Muscle of leg (tissue), 11 donors: Measurements from ENCODE around the gene ODF2. TPM values are rescaled to one million over a fixed set of nuclear protein-coding genes. Genes with fewer than 3 reads are reported as not detected.
A peak's percentile ranks its signal among the peaks of the same experiment; 100 is the strongest.

Source experiments
- DNase-seq: peaks from one replicate; pipeline ENCODE4 v3.0.0; 2013
- H3K27ac ChIP-seq: one replicate; pipeline ENCODE4 v1.5.1; 2013; ENCODE audit warnings: mild to moderate bottlenecking, low read length, control low read depth
- H3K27me3 ChIP-seq: one replicate; pipeline ENCODE4 v1.6.1; 2013; ENCODE audit warnings: low read length; ENCODE audit not compliant: control insufficient read depth, insufficient read depth
- H3K36me3 ChIP-seq: one replicate; pipeline ENCODE4 v1.6.1; 2013; ENCODE audit warnings: low read length; ENCODE audit not compliant: control insufficient read depth, insufficient read depth
- H3K4me1 ChIP-seq: one replicate; pipeline ENCODE4 v1.6.1; 2013; ENCODE audit warnings: low read length; ENCODE audit not compliant: control insufficient read depth, insufficient read depth
- H3K4me3 ChIP-seq: one replicate; pipeline ENCODE4 v1.5.1; 2013; ENCODE audit warnings: low read length, control low read depth
- H3K9me3 ChIP-seq: replicated peaks from 2 replicates; pipeline ENCODE4 v1.6.1; 2013; ENCODE audit warnings: low read depth, low read length; ENCODE audit not compliant: control insufficient read depth
- WGBS: methylation state at CpG from one replicate; pipeline ENCODE4 v1.1.5; 2013; ENCODE audit warnings: missing lambda C conversion rate; ENCODE audit not compliant: insufficient coverage; 5-methylcytosine and 5-hydroxymethylcytosine counted together
- polyA plus RNA-seq, 8 donors: library from polyadenylated mRNA; unstranded; fragments of 120-200 nt; gene quantifications; one replicate each; pipeline versions ENCODE4 v1.2.1 to v1.2.3, GENCODE V29; 2013; ENCODE audit warnings: inconsistent platforms in 1 of 8, low replicate concordance in 1 of 8; ENCODE audit not compliant: insufficient read length in 8 of 8, insufficient read depth in 1 of 8
- total RNA-seq: library from RNA; stranded (reverse); fragments of 120-200 nt; gene quantifications from one replicate; pipeline ENCODE4 v1.2.4, GENCODE V29; 2013

Gene ODF2
- total and polyA plus RNA-seq, 9 donors: 23.5 to 41.8 (median 26.8) TPM

DNA sequence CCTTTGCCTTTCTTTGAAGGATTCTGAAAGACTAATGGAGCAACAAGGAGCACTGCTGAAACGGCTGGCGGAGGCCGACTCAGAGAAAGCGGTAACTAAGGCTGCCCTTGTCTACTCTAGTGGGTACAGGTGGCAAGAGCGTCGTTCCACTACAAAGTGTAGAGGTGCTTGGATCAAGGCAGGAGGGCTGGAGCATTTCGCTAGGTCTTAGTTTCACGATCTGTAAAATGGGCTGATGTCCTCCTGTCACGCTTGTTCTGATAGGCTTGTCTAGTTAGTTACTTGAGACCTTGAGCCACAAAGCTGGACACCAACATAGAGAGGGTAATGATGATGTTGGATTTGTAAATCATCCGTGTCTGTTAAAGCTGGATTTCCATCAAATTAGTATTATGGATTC, 25.8 kb downstream of the ODF2 start:
- WGBS: 100% methylated on average over 8 of the region's 10 CpGs
- Histone ChIP-seq H3K27me3 (no peaks in the 10 kb centered on the region), H3K4me3 (no peak overlapping the region), H3K36me3 (peaks cover 67% of the 10 kb centered on the region), H3K4me1 (no peaks in the 10 kb centered on the region), H3K9me3 (no peaks in the 10 kb centered on the region), H3K27ac (no peak overlapping the region)
- DNase-seq: no peak

DNA sequence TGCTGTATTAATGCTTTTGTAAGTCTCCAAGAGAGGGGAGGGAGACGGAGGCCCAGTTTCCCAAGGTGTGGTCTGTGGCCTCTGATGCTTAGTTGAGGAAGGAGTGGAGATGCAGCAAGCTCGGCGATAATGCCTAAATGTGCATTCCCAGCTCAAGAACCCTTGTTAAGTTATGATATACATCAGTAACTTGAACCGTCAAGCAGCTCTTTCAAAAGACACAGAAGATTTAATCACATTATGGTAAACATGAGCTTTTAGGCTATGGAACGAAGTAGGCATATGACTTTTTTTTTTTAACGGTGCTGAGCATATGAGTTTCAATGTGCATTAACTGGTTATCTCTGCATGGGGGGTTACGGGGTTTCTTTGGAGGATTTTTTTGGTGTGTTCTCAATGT, 26.4 kb downstream of the ODF2 start:
- WGBS: no CpG with 5 or more reads among the region's 7 CpGs

DNA sequence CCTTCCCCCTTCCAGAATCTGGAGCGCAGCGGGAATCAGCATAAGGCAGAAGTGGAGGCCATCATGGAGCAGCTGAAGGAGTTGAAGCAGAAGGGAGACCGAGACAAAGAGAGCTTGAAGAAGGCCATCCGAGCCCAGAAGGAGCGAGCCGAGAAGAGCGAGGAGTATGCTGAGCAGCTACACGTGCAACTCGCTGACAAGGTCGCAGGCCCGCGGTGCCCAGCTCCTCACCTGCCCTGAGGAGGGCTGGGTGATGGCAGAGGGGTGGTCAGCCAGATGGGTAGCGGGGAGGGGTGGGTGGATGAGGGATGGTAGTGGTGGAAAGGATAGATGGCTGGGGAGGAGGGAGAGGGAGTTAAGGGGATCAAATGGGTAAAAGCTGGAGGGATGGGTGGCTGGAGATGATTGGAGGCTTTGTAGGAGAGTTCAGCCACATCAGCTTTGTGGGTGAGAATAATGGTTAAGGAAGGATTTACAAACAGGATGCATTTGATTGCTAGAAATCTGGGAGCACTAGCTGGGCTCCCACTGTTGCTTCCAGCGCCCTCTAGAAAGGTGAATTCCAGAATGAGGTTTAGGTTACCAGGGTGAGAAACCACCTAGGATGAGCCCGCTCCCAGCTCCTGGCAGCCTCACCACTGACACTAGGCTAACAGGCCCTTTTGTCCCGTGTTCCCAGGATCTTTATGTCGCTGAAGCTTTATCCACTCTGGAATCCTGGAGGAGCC, 29.0 kb downstream of the ODF2 start:
- no peak for DNase-seq
- Histone ChIP-seq H3K36me3 (peaks cover 77% of the 10 kb centered on the region), H3K4me3 (no peak overlapping the region), H3K9me3 (no peaks in the 10 kb centered on the region), H3K4me1 (no peaks in the 10 kb centered on the region), H3K27ac (no peak overlapping the region), H3K27me3 (no peaks in the 10 kb centered on the region)
- 95% methylated on average over 17 of the region's 17 CpGs for WGBS

More for the DNA sequence above, 26.4 kb downstream of the ODF2 start:
- H3K36me3 ChIP-seq: peaks cover 73% of the 10 kb centered on the region
- H3K4me3 ChIP-seq: no peak overlapping the region
- no peaks in the 10 kb centered on the region for H3K4me1 ChIP-seq
- no peak overlapping the region for H3K27ac ChIP-seq
- no peaks in the 10 kb centered on the region for H3K9me3 ChIP-seq
- no peaks in the 10 kb centered on the region for H3K27me3 ChIP-seq
- no peak for DNase-seq

DNA sequence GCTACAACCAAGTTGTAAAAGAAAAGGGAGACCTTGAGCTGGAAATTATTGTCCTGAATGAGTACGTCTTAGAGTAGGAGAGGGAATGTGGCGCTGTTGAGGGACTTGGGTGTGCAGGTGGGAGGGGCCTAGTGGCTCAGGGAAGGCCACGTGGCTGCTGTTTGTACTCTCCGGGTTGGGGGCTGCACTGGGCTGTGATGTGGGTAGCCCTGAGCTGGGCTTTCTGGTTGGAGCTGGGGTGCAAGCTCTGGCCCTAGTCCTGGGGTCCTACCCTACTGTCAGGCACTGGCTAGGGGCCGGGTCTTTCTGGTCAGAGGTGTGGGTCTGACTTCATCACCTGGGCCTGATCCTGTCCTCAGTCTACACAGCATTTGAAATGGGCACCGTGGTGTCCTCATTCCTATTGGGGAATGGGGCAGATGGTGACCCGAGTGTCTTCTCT, 29.6 kb downstream of the ODF2 start:
- Histone ChIP-seq H3K36me3 (peaks cover 79% of the 10 kb centered on the region), H3K4me3 (no peak overlapping the region), H3K27ac (no peak overlapping the region), H3K9me3 (no peaks in the 10 kb centered on the region), H3K4me1 (no peaks in the 10 kb centered on the region), H3K27me3 (no peaks in the 10 kb centered on the region)
- WGBS: 59% methylated on average over 6 of the region's 7 CpGs
- DNase-seq: no peak

DNA sequence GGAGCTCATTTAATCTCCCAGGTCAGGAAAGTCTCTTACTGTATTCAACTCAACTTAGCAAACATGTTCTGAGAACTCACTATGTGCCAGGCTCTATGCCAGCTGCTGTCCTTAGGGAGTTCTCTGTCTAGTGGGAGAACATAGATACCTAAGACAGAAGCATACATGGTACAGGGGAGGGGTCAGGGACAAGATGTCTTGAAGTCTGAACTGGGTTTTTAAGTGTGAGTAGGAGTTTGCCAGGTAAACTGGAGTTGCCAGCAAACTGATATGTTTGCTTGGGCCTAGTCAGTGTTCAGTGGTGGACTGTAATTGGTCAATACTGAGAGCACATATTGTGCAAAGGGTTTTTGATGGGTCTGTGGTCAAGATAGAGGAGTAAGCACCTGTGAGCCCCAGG, 30.4 kb downstream of the ODF2 start:
- Histone ChIP-seq H3K27ac (no peak overlapping the region), H3K4me1 (no peaks in the 10 kb centered on the region), H3K36me3 (peaks cover 76% of the 10 kb centered on the region), H3K9me3 (no peaks in the 10 kb centered on the region), H3K27me3 (no peaks in the 10 kb centered on the region), H3K4me3 (no peak overlapping the region)
- DNase-seq: no peak

DNA sequence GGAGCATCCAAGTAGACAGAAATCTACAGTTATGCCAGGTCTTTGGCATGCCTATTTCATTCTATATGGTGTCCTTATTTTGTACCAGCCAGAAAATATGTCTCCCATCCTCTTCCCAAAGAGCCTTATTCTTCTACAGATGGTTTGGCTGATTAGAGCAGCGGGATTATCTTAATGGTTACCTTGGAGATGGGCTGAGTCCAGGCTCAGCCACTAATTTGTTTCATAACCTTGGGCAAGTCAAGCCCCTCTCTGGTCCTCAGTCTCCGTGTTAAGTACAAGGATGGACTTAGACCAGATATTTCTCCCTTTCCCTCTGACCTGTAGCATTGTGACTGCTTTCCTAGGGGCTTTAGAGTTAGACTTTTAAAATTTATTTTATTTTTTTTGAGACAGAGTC, 37.6 kb downstream of the ODF2 start:
- no peaks in the 10 kb centered on the region for H3K9me3 ChIP-seq
- H3K4me1 ChIP-seq: peaks cover 20% of the 10 kb centered on the region
- no peaks in the 10 kb centered on the region for H3K27me3 ChIP-seq
- H3K27ac ChIP-seq: no peak overlapping the region
- H3K36me3 ChIP-seq: peaks cover 60% of the 10 kb centered on the region
- WGBS: no CpG with 5 or more reads among the region's 2 CpGs
- no peak for DNase-seq
- H3K4me3 ChIP-seq: no peak overlapping the region

DNA sequence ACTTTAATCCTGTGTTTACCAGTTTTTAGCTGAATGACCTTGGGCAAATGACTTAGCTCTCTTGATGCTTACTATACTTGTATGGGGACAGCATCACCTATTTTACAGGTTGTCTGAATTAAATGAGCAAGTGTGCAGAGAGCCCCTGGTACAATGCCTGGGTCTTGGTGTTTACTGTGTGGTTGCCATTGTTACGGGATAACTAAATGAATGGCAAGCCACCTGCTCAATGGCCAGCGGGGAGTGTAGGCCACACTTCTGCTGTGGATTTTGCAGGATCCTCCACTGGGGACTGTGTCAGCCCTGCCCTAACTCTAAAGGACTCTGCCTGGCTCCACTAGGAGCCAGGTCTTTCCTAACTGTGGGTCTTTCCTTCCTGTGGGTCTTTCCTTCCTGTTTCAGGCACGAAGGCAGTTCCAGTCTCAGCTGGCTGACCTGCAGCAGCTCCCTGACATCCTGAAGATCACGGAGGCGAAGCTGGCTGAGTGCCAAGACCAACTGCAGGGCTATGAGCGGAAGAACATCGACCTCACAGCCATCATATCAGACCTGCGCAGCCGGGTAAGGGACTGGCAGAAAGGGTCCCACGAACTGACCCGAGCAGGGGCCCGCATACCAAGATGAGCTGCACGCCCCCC, 38.4 kb downstream of the ODF2 start:
- Histone ChIP-seq H3K27me3 (no peaks in the 10 kb centered on the region), H3K36me3 (peaks cover 61% of the 10 kb centered on the region), H3K4me1 (peaks cover 20% of the 10 kb centered on the region), H3K9me3 (no peaks in the 10 kb centered on the region), H3K27ac (peak overlapping the region; percentile 57), H3K4me3 (no peak overlapping the region)
- DNase-seq: peak; percentile 72
- WGBS: 22% methylated on average over 9 of the region's 13 CpGs

DNA sequence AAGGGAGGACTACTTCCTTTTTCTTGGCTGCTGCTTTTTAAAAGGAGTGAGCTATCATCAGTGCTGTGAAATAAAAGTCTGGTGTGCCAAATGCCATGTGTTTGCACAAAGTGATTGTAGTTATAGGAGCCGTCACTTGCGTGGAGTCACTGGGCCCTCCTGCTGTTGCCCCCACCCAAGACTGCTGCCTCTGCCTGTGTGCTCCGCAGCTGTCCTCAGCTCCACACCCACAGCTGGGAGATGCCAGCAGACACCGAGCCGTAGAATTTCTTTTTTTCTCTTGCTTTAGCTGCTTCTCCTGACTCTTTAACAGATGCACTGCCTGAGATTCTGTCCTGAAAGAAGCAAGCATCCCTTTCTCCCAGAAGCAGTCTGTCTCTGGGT, 38.9 kb downstream of the ODF2 start:
- Histone ChIP-seq H3K4me3 (no peak overlapping the region), H3K27ac (peak overlapping the region; percentile 57), H3K9me3 (no peaks in the 10 kb centered on the region), H3K27me3 (no peaks in the 10 kb centered on the region), H3K36me3 (peaks cover 63% of the 10 kb centered on the region), H3K4me1 (peaks cover 20% of the 10 kb centered on the region)
- WGBS: 31% methylated on average over 5 of the region's 5 CpGs
- DNase-seq: peak; percentile 31

DNA sequence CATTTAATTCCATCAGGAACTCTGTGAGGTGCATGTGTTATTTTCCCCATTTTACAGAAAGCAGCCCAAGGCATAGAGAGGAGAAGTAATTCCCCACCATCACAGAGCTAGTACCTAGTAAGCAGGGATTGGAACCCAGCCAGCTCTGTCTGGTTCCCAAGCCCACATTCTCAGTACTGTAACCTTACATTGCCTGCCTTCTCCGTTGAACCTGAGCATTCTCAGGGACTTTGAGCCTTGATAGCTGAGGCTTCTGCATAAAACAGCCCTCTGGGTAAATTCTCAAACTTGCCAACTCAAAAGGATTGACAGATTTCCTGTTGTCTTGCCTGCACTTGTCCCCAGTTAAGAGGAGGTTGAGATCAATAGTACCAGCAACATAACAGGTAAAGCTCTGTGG, 39.5 kb downstream of the ODF2 start:
- Histone ChIP-seq H3K9me3 (no peaks in the 10 kb centered on the region), H3K27me3 (no peaks in the 10 kb centered on the region), H3K27ac (no peak overlapping the region), H3K4me1 (peaks cover 20% of the 10 kb centered on the region), H3K36me3 (peaks cover 65% of the 10 kb centered on the region), H3K4me3 (no peak overlapping the region)
- no peak for DNase-seq
- 40% methylated on average over 1 of the region's 1 CpG for WGBS

DNA sequence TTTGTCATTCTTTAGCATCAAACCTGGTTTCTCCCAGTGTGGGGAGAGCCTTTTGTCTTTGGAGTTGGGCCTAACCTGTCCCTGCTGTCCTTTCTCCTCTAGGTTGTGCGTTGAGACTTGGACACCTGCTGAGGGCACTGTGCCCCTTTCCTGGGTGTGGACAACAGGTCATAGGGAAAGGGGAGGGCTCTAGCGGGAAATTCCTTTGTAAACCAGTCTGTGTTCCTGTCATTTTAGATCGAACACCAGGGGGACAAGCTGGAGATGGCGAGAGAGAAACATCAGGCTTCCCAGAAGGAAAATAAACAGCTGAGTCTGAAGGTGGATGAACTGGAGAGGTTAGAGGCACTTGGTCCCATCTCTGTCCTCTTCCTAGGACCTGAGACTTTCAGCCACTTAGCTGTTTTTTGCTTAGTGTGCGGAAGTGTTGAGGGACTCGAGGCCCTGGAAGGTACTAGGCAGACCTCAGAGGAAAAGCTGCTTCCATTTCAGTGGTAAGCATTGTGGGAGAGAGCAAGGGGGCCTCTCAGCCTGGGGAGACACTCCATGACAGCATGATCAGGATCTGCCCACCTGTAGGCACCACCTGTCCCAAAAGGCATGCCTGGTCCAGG, 40.1 kb downstream of the ODF2 start:
- Histone ChIP-seq H3K4me3 (no peak overlapping the region), H3K27ac (no peak overlapping the region), H3K36me3 (peaks cover 69% of the 10 kb centered on the region), H3K27me3 (no peaks in the 10 kb centered on the region), H3K4me1 (peaks cover 20% of the 10 kb centered on the region), H3K9me3 (no peaks in the 10 kb centered on the region)
- 66% methylated on average over 4 of the region's 6 CpGs for WGBS
- no peak for DNase-seq
